Right lobe of liver (tissue), 4 donors: ENCODE results near the gene LHFPL5.

Source experiments
- POLR2A ChIP-seq: fragments of 450-650 bp; IDR thresholded peaks from one replicate; pipeline ENCODE4 v1.6.1; 2017; ENCODE audit warnings: antibody characterized with exemption, mild to moderate bottlenecking
- TF ChIP-seq, protein P1 (sequence below), 4 donors: fragments of 200-600 bp in 3 of 4; fragments of 450-650 bp in 1 of 4; IDR thresholded peaks; one replicate each; pipeline versions ENCODE4 v1.5.1 to v1.8.0; 2016 to 2022; ENCODE audit warnings: antibody characterized with exemption in 4 of 4, mild to moderate bottlenecking in 2 of 4
- donor health status: DM: no; HTN: no; CAD: no.
- donor health status: DM: no; HTN: no; CAD: no.
- donor health status: DM: no; HTN: yes; CAD: no.

DNA sequence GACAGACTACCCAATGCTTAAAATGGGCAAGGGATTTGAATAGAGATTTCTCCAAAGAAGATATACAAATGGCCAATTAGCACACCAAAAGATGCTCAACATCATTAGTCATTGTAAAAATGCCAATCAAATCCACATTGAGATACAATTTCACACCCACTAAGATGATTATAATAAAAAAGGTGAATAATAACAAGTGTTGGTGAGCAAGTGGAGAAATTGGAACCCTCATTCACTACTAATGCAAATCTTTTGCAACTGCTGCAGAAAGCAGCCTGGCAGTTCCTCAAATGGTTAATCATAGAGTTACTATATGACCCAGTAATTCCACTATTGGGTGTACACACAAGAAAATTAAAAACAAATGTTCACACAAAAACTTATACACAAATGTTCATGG lies 12.4 kb downstream of the LHFPL5 start:
- TF ChIP-seq, protein P1, sequence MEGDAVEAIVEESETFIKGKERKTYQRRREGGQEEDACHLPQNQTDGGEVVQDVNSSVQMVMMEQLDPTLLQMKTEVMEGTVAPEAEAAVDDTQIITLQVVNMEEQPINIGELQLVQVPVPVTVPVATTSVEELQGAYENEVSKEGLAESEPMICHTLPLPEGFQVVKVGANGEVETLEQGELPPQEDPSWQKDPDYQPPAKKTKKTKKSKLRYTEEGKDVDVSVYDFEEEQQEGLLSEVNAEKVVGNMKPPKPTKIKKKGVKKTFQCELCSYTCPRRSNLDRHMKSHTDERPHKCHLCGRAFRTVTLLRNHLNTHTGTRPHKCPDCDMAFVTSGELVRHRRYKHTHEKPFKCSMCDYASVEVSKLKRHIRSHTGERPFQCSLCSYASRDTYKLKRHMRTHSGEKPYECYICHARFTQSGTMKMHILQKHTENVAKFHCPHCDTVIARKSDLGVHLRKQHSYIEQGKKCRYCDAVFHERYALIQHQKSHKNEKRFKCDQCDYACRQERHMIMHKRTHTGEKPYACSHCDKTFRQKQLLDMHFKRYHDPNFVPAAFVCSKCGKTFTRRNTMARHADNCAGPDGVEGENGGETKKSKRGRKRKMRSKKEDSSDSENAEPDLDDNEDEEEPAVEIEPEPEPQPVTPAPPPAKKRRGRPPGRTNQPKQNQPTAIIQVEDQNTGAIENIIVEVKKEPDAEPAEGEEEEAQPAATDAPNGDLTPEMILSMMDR (IDR thresholded peaks at IDR 0.05), result no peak
- no peak for TF ChIP-seq POLR2A
